GM20000 (cell line): ENCODE data around the gene OR8I2.
"Not testable (repeated sequence)": the region's sequence is repeated elsewhere in the genome, so short reads cannot be mapped to it uniquely, and the experiment has no call there.

Source experiments
- DNase-seq: peaks from one replicate; pipeline ENCODE4 v3.0.0; 2012; ENCODE audit warnings: low spot score
- TF ChIP-seq, protein P1 (sequence below): IDR thresholded peaks from 2 replicates; pipeline ENCODE4 v1.5.1; 2012; ENCODE audit warnings: mild to moderate bottlenecking, control low read depth; ENCODE audit errors: extremely low read depth, missing control alignments

Gene OR8I2

DNA sequence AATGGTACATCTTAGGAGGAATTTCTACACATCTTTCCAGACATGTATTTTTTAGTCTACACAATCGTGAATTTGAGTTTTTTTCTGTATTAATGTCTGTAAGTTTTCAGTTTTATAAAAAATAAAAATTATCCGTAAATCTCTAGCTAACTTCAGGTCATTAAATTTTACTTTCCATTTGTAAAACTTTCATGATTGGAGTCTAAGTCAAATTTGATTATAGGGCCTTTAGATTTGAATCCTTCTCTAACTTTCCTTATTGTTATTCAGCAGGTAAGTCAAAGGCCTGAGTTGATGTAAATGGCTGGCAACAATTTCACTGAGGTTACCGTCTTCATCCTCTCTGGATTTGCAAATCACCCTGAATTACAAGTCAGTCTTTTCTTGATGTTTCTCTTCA, at the start of gene OR8I2:
Gene OR8I2 (plus strand): TSS at position 301 of the 400 bp plus-strand sequence. CDS start 0 bp downstream, at position 301.
- TF ChIP-seq, protein P1, sequence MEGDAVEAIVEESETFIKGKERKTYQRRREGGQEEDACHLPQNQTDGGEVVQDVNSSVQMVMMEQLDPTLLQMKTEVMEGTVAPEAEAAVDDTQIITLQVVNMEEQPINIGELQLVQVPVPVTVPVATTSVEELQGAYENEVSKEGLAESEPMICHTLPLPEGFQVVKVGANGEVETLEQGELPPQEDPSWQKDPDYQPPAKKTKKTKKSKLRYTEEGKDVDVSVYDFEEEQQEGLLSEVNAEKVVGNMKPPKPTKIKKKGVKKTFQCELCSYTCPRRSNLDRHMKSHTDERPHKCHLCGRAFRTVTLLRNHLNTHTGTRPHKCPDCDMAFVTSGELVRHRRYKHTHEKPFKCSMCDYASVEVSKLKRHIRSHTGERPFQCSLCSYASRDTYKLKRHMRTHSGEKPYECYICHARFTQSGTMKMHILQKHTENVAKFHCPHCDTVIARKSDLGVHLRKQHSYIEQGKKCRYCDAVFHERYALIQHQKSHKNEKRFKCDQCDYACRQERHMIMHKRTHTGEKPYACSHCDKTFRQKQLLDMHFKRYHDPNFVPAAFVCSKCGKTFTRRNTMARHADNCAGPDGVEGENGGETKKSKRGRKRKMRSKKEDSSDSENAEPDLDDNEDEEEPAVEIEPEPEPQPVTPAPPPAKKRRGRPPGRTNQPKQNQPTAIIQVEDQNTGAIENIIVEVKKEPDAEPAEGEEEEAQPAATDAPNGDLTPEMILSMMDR = no peak
- no peak for DNase-seq

DNA sequence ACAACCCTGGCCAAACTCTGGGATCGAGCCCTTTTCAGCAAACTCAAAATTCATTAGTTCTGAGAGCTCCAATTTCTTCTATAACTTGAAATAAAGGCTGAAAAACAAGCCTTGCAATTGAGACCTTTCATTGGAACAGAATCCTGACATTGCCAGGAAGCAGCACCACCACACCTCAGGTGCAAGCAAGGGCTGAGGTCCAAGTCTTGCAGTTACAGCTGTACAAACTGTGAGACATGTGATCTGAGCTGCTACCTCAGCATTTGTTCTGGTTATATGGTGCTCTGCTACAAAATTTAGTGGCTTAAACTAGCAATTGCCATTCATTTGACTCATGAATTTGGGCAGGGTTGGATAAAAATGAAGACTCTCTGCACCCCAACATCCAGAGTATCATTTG, 47.6 kb upstream of the OR8I2 start:
- no peak for DNase-seq
- TF ChIP-seq, protein P1 = no peak

DNA sequence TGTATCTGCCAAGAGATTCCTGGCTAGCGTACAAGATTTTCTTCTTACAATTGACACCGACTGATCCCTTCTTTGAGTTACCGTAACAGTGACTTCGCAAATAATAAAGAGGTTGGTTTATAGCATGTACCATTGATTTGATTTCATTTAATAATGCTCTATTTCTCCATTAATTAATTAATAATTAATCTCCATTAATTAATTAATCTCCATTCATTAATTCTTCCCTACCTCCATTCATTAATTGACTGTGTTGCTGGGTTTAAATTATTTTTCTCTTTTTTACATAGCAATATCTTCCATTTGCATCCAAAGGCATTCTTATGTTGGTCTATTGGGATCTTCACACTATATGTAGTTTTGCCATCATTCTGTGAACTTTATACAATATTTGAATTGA, 44.6 kb upstream of the OR8I2 start:
- TF ChIP-seq, protein P1 = no peak
- DNase-seq = no peak

DNA sequence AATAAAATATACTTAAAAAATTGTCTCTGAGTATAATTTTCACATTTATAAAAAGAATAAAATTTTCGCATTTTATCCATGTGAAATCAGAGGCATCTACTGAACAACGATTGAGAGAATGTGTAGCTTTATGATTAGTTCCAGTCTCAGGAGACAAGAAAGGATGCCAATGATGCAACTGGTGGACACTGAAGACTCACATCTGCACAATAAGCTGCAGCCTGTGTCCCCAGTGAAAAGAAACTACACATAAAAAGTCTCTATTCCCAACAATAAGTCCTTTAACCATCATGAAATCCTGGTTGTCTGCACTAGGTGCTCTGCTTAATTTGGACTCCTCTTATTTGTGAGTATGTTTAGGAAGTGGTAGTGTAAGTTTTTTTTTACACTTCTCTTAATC, 43.6 kb upstream of the OR8I2 start:
- TF ChIP-seq, protein P1 = no peak
- no peak for DNase-seq

GRCh38 chr11:56056366-56056765, 36.7 kb upstream of the OR8I2 start:
- DNase-seq = not testable (repeated sequence)

- DNase-seq = not testable (repeated sequence)
Measured at GRCh38 chr11:56057661-56058237, 35.4 kb upstream of the OR8I2 start.

DNA sequence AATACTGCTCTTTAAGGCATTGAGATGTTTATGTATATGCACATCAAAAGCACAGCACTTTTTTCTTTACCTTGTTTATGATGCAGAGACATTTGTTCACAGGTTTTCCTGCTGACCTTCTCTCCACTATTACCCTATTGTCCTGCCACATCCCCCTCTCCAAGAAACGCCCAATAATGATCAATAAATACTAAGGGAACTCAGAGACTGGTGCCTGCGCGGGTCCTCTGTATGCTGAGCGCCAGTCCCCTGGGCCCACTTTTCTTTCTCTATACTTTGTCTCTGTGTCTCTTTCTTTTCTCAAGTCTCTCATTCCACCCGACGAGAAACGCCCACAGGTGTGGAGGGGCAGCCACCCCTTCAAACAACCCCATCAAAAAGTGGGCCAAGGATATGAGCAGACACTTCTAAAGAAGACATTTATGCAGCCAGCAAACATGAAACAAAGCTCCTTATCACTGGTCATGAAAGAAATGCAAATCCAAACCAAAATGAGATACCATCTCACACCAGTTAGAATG, 34.8 kb upstream of the OR8I2 start:
- not testable (repeated sequence) for DNase-seq

- TF ChIP-seq, protein P1 = no peak
- DNase-seq = no peak
Measured at GRCh38 chr11:56066980-56067379, 26.1 kb upstream of the OR8I2 start.

- TF ChIP-seq, protein P1 = no peak
- no peak for DNase-seq
Measured at GRCh38 chr11:56089697-56090096, 3.4 kb upstream of the OR8I2 start.
